ENCODE data around the gene FABP6.
"Not testable (repeated sequence)": the region's sequence is repeated elsewhere in the genome, so short reads cannot be mapped to it uniquely, and the experiment has no call there.

Gene FABP6

GRCh38 chr5:160229190-160229742, at the start of gene FABP6:
FABP6 (plus strand) TSS chr5:160229506; CDS start chr5:160229558, 52 bp downstream.
- intact Hi-C loops (cut with micrococcal nuclease), result no loop called here
- H3K4me3 Mint-ChIP-seq, result no peak within 1 kb of the TSS
- H3K4me1 Mint-ChIP-seq (ENCODE audit: low read depth), result peaks cover 23% of the 10 kb centered on the region
- no peaks in the 10 kb centered on the region for H3K36me3 Mint-ChIP-seq (ENCODE audit: low read depth)
- H3K27ac Mint-ChIP-seq, result peak within 1 kb of the TSS; percentile 77
- H3K9me3 Mint-ChIP-seq, result no peaks in the 10 kb centered on the region
- peaks cover 5% of the 10 kb centered on the region for H3K27me3 Mint-ChIP-seq

- Mint-ChIP-seq H3K36me3 (ENCODE audit: low read depth) (no peaks in the 10 kb centered on the region), H3K27ac (no peak overlapping the region), H3K4me3 (no peak overlapping the region), H3K9me3 (no peaks in the 10 kb centered on the region), H3K27me3 (peaks cover 5% of the 10 kb centered on the region), H3K4me1 (ENCODE audit: low read depth) (peaks cover 14% of the 10 kb centered on the region)
- intact Hi-C loops (cut with micrococcal nuclease), result loop anchor here (10.0 kb wide), 1 partner anchor 66 kb away; the partner anchor contains the start of gene PWWP2A
These were observed 48.4 kb upstream of the FABP6 start for GRCh38 chr5:160180931-160181330.

- Mint-ChIP-seq H3K36me3 (ENCODE audit: low read depth) (no peaks in the 10 kb centered on the region), H3K9me3 (no peaks in the 10 kb centered on the region), H3K4me3 (no peak overlapping the region), H3K27me3 (peaks cover 10% of the 10 kb centered on the region), H3K4me1 (ENCODE audit: low read depth) (peaks cover 26% of the 10 kb centered on the region), H3K27ac (no peak overlapping the region)
- intact Hi-C loops (cut with micrococcal nuclease), result loop anchor here (10.0 kb wide), 1 partner anchor 67 kb away; the partner anchor contains the start of gene PWWP2A
These were observed 47.2 kb upstream of the FABP6 start for GRCh38 chr5:160181965-160182622.

- Mint-ChIP-seq H3K9me3 (no peaks in the 10 kb centered on the region), H3K4me3 (no peak overlapping the region), H3K27ac (no peak overlapping the region), H3K27me3 (peaks cover 12% of the 10 kb centered on the region), H3K4me1 (ENCODE audit: low read depth) (peaks cover 29% of the 10 kb centered on the region), H3K36me3 (ENCODE audit: low read depth) (no peaks in the 10 kb centered on the region)
- intact Hi-C loops (cut with micrococcal nuclease), result loop anchor here (10.0 kb wide), 1 partner anchor 68 kb away; the partner anchor contains the start of gene PWWP2A
These were observed 46.2 kb upstream of the FABP6 start for GRCh38 chr5:160183075-160183474.

GRCh38 chr5:160185626-160186360, 43.5 kb upstream of the FABP6 start:
- H3K27ac Mint-ChIP-seq, result peak overlapping the region; percentile 86
- H3K4me1 Mint-ChIP-seq (ENCODE audit: low read depth), result peaks cover 33% of the 10 kb centered on the region
- no peaks in the 10 kb centered on the region for H3K9me3 Mint-ChIP-seq
- intact Hi-C loops (cut with micrococcal nuclease), result loop anchor here (10.0 kb wide), 1 partner anchor 71 kb away; the partner anchor contains the start of gene PWWP2A
- H3K27me3 Mint-ChIP-seq, result peaks cover 14% of the 10 kb centered on the region
- H3K36me3 Mint-ChIP-seq (ENCODE audit: low read depth), result no peaks in the 10 kb centered on the region
- H3K4me3 Mint-ChIP-seq, result peak overlapping the region; percentile 39

GRCh38 chr5:160186480-160186879, 42.8 kb upstream of the FABP6 start:
- Mint-ChIP-seq H3K27ac (peak overlapping the region; percentile 86), H3K36me3 (ENCODE audit: low read depth) (no peaks in the 10 kb centered on the region), H3K4me1 (ENCODE audit: low read depth) (peaks cover 33% of the 10 kb centered on the region), H3K4me3 (no peak overlapping the region), H3K9me3 (no peaks in the 10 kb centered on the region), H3K27me3 (peaks cover 13% of the 10 kb centered on the region)
- intact Hi-C loops (cut with micrococcal nuclease), result loop anchor here (10.0 kb wide), 1 partner anchor 72 kb away; the partner anchor contains the start of gene PWWP2A

- intact Hi-C loops (cut with micrococcal nuclease), result loop anchor here (10.0 kb wide), 1 partner anchor 72 kb away; the partner anchor contains the start of gene PWWP2A
- Mint-ChIP-seq H3K4me1 (ENCODE audit: low read depth) (peaks cover 33% of the 10 kb centered on the region), H3K9me3 (no peaks in the 10 kb centered on the region), H3K27ac (peak overlapping the region; percentile 86), H3K27me3 (peaks cover 15% of the 10 kb centered on the region), H3K36me3 (ENCODE audit: low read depth) (no peaks in the 10 kb centered on the region), H3K4me3 (no peak overlapping the region)
These were observed 42.2 kb upstream of the FABP6 start for GRCh38 chr5:160187091-160187490.

- Mint-ChIP-seq H3K36me3 (ENCODE audit: low read depth) (no peaks in the 10 kb centered on the region), H3K27me3 (peaks cover 20% of the 10 kb centered on the region), H3K4me3 (peak overlapping the region; percentile 56), H3K4me1 (ENCODE audit: low read depth) (peaks cover 33% of the 10 kb centered on the region), H3K9me3 (no peaks in the 10 kb centered on the region), H3K27ac (peak overlapping the region; percentile 56)
- intact Hi-C loops (cut with micrococcal nuclease), result loop anchor here (10.0 kb wide), 1 partner anchor 74 kb away; the partner anchor contains the start of gene PWWP2A
These were observed 40.9 kb upstream of the FABP6 start for GRCh38 chr5:160188141-160189015.

- H3K4me1 Mint-ChIP-seq (ENCODE audit: low read depth), result peaks cover 5% of the 10 kb centered on the region
- H3K27me3 Mint-ChIP-seq, result peaks cover 12% of the 10 kb centered on the region
- H3K36me3 Mint-ChIP-seq (ENCODE audit: low read depth), result no peaks in the 10 kb centered on the region
- no peaks in the 10 kb centered on the region for H3K9me3 Mint-ChIP-seq
- no peak overlapping the region for H3K4me3 Mint-ChIP-seq
- H3K27ac Mint-ChIP-seq, result no peak overlapping the region
- intact Hi-C loops (cut with micrococcal nuclease), result no loop called here
These were observed 36.9 kb upstream of the FABP6 start for GRCh38 chr5:160192424-160192823.

- H3K36me3 Mint-ChIP-seq (ENCODE audit: low read depth); H3K4me3 Mint-ChIP-seq; intact Hi-C loops (cut with micrococcal nuclease); H3K27ac Mint-ChIP-seq; H3K9me3 Mint-ChIP-seq: not testable (repeated sequence)
- H3K4me1 Mint-ChIP-seq (ENCODE audit: low read depth), result peaks cover 12% of the 10 kb centered on the region
- H3K27me3 Mint-ChIP-seq, result peaks cover 19% of the 10 kb centered on the region
These were observed 36.2 kb upstream of the FABP6 start for GRCh38 chr5:160193076-160193475.

GRCh38 chr5:160193790-160194189, 35.5 kb upstream of the FABP6 start:
- intact Hi-C loops (cut with micrococcal nuclease); H3K36me3 Mint-ChIP-seq (ENCODE audit: low read depth); H3K27ac Mint-ChIP-seq; H3K4me3 Mint-ChIP-seq; H3K9me3 Mint-ChIP-seq: not testable (repeated sequence)
- H3K4me1 Mint-ChIP-seq (ENCODE audit: low read depth), result peaks cover 16% of the 10 kb centered on the region
- peaks cover 24% of the 10 kb centered on the region for H3K27me3 Mint-ChIP-seq

- intact Hi-C loops (cut with micrococcal nuclease), result loop anchor here (5.0 kb wide), 1 partner anchor 175 kb away; no protein-coding TSS in a partner anchor
- H3K9me3 Mint-ChIP-seq, result no peaks in the 10 kb centered on the region
- peaks cover 30% of the 10 kb centered on the region for H3K27me3 Mint-ChIP-seq
- no peak overlapping the region for H3K4me3 Mint-ChIP-seq
- no peak overlapping the region for H3K27ac Mint-ChIP-seq
- H3K36me3 Mint-ChIP-seq (ENCODE audit: low read depth), result no peaks in the 10 kb centered on the region
- peaks cover 24% of the 10 kb centered on the region for H3K4me1 Mint-ChIP-seq (ENCODE audit: low read depth)
These were observed 31.8 kb upstream of the FABP6 start for GRCh38 chr5:160197341-160198144.

Data from dendritic cell treated with granulocyte-macrophage colony-stimulating factor and Interleukin-4, amounts not matched to agents 40 ng/mL and 50 ng/mL, for 4 days (primary cell).